Panc1 (cell line): ENCODE results near the gene ENGASE. TPM values are rescaled to one million over a fixed set of nuclear protein-coding genes. Genes with fewer than 3 reads are reported as not detected.

Experiments
- ATAC-seq: fragments of 200-7000 bp; cut with Tn5 transposase; 2 replicates; pipeline ENCODE4 v1.9.1; 2020; ENCODE audit warnings: mild to moderate bottlenecking, moderate library complexity
- BruUV-seq: library from RNA; stranded (reverse); fragments of 400-500 nt; replicated peaks from 2 replicates; lab custom pipeline; 2021; lab: Mats Ljungman, UMichigan
- CTCF ChIA-PET: fragments of 300-600 bp; sonication (Branson Sonifier 250); formaldehyde crosslinking; loops from one replicate; lab custom pipeline; 2022; ENCODE audit warnings: antibody characterized with exemption; lab: Charles Lee
- POLR2A ChIA-PET: fragments of 300-600 bp; sonication (Branson Sonifier 250); formaldehyde crosslinking; loops from one replicate; lab custom pipeline; 2022; ENCODE audit warnings: antibody characterized with exemption; lab: Charles Lee
- DNase-seq: peaks from one replicate; pipeline ENCODE4 v3.0.0-alpha.2; 2010; ENCODE audit warnings: low read depth, low spot score
- H3K27ac ChIP-seq: 2 replicates; pipeline ENCODE4 v1.5.1; 2011; ENCODE audit warnings: mild to moderate bottlenecking, low read length, inconsistent platforms
- H3K27me3 ChIP-seq: fragments of 200-500 bp; sonication (Bioruptor generic); 2 replicates; pipeline ENCODE4 v1.6.0; 2014; ENCODE audit warnings: low read length, inconsistent platforms; ENCODE audit not compliant: control insufficient read depth, insufficient read depth
- H3K36me3 ChIP-seq: fragments of 200-500 bp; sonication (Bioruptor generic); 2 replicates; pipeline ENCODE4 v1.5.1; 2014; ENCODE audit warnings: inconsistent platforms, mild to moderate bottlenecking, low read length, moderate library complexity; ENCODE audit not compliant: control insufficient read depth, insufficient read depth
- H3K4me1 ChIP-seq: 2 replicates; pipeline ENCODE4 v1.5.1; 2011; ENCODE audit warnings: inconsistent platforms, mild to moderate bottlenecking, low read length, moderate library complexity; ENCODE audit not compliant: control insufficient read depth, insufficient read depth
- H3K4me3 ChIP-seq, 2 experiments: 2 replicates each; pipeline ENCODE4 v1.5.1; 2011 to 2012; ENCODE audit warnings: low read depth in 2 of 2, low read length in 2 of 2, mild to moderate bottlenecking in 2 of 2, inconsistent platforms in 1 of 2, moderate library complexity in 1 of 2
- H3K9me3 ChIP-seq: fragments of 200-500 bp; sonication (Bioruptor generic); 2 replicates; pipeline ENCODE4 v1.5.1; 2014; ENCODE audit warnings: low read depth, mild to moderate bottlenecking, inconsistent platforms, low read length, moderate library complexity; ENCODE audit not compliant: control insufficient read depth, insufficient read depth
- CTCF ChIP-seq: fragments of 450-650 bp; IDR thresholded peaks from 2 replicates; pipeline ENCODE4 v1.5.1; 2017; ENCODE audit warnings: mild to moderate bottlenecking
- POLR2AphosphoS5 ChIP-seq: IDR thresholded peaks from 2 replicates; pipeline ENCODE4 v1.6.1; 2012; ENCODE audit warnings: mild to moderate bottlenecking, low read depth, low read length, moderate library complexity
- REST ChIP-seq, 2 experiments: IDR thresholded peaks; 2 replicates each; pipeline ENCODE4 v1.6.1; 2011 to 2012; ENCODE audit warnings: low read depth in 2 of 2, control low read depth in 1 of 2, low read length in 1 of 2, mild to moderate bottlenecking in 1 of 2, moderate library complexity in 1 of 2; ENCODE audit not compliant: insufficient read depth in 1 of 2
- SIN3A ChIP-seq: IDR thresholded peaks from 2 replicates; pipeline ENCODE4 v1.6.1; 2012; ENCODE audit warnings: low read depth, mild to moderate bottlenecking, low read length, moderate library complexity, borderline replicate concordance; ENCODE audit not compliant: insufficient read depth
- TCF7L2 ChIP-seq: IDR thresholded peaks from 2 replicates; pipeline ENCODE4 v1.6.1; 2011; ENCODE audit warnings: mild to moderate bottlenecking, low read depth, low read length, inconsistent platforms
- in situ Hi-C: cut with HindIII; loops from 2 replicates; pipeline ENCODE4 v1.10.0; 2016; ENCODE audit warnings: low sequenced_read_pairs, low pct_unique_long_range_greater_than_20kb
- intact Hi-C: fragments of 100-400 bp; cut with micrococcal nuclease; formaldehyde crosslinking; loops from one replicate; pipeline ENCODE4 v1.10.0; 2022; ENCODE audit not compliant: unreplicated experiment
- total RNA-seq: library from RNA; stranded (reverse); gene quantifications from one replicate; pipeline ENCODE4 v1.2.1, GENCODE V29; 2021; ENCODE audit not compliant: unreplicated experiment

The ENGASE gene
- total RNA-seq, 1 experiment from 2014 or later: 32.3 TPM

GRCh38 chr17:79080349-79080748 lies 5.7 kb downstream of the ENGASE start:
- H3K9me3 ChIP-seq: no peaks in the 10 kb centered on the region
- POLR2A ChIA-PET: no interaction called here
- no peak for TF ChIP-seq POLR2AphosphoS5
- no peak for TF ChIP-seq CTCF
- TF ChIP-seq REST (IDR thresholded peaks at IDR 0.05; ENCODE audit: insufficient read depth in 1 of 2, low read depth in 2 of 2, low read length in 1 of 2): no peak
- no peak for TF ChIP-seq SIN3A
- TF ChIP-seq TCF7L2: no peak
- no peak overlapping the region for H3K27ac ChIP-seq
- DNase-seq (no peak), ATAC-seq (no peak)
- no TSS peak for BruUV-seq
- CTCF ChIA-PET: interaction anchor here (0.7 kb wide), 1 partner anchor 77 kb away, joined by 4 read pairs; no protein-coding TSS in a partner anchor
- no peak overlapping the region for H3K4me3 ChIP-seq
- H3K4me1 ChIP-seq: 0 out of 2 replicates have a peak, but pooled peaks cover 5% of the 10 kb centered on the region
- no peaks in the 10 kb centered on the region for H3K27me3 ChIP-seq
- H3K36me3 ChIP-seq: no peaks in the 10 kb centered on the region
- intact Hi-C loops (no loop called here), in situ Hi-C loops (no loop called here)

- ATAC-seq: no peak
- Histone ChIP-seq H3K36me3 (no peaks in the 10 kb centered on the region), H3K4me1 (no peaks in the 10 kb centered on the region), H3K9me3 (no peaks in the 10 kb centered on the region), H3K27me3 (no peaks in the 10 kb centered on the region), H3K27ac (no peak overlapping the region), H3K4me3 (no peak overlapping the region)
- TF ChIP-seq TCF7L2 (no peak), POLR2AphosphoS5 (no peak), SIN3A (no peak), CTCF (no peak), REST (IDR thresholded peaks at IDR 0.05; ENCODE audit: insufficient read depth in 1 of 2, low read depth in 2 of 2, low read length in 1 of 2) (no peak)
- in situ Hi-C loops (no loop called here), intact Hi-C loops (no loop called here)
- POLR2A ChIA-PET: no interaction called here
- CTCF ChIA-PET: interaction anchor here (0.7 to 1.4 kb wide), 2 partner anchors 77 to 307 kb away, joined by 4 to 10 read pairs; no protein-coding TSS in a partner anchor
- DNase-seq: no peak
- BruUV-seq: no TSS peak
Measured at GRCh38 chr17:79080761-79081290, 6.2 kb downstream of the ENGASE start.
